GM18498 (cell line): ENCODE results near the gene PRR23B.

Experiments
- ATAC-seq: cut with Tn5 transposase; IDR thresholded peaks from one replicate; pipeline ENCODE4 v1.9.1; 2021; ENCODE audit warnings: mild to moderate bottlenecking, moderate library complexity; ENCODE audit not compliant: unreplicated experiment

Gene PRR23B

GRCh38 chr3:138975351-138975750, 45.4 kb downstream of the PRR23B start:
- ATAC-seq: no peak

GRCh38 chr3:138974462-138974861, 46.3 kb downstream of the PRR23B start:
- no peak for ATAC-seq

GRCh38 chr3:138972941-138973340, 47.8 kb downstream of the PRR23B start:
- ATAC-seq: no peak

- ATAC-seq: no peak
Measured at GRCh38 chr3:138971766-138972320, 48.9 kb downstream of the PRR23B start.
